Endothelial cell of umbilical vein (primary cell): Measurements from ENCODE around the gene MINPP1.

Experiments used
- GATA2 ChIP-seq: IDR thresholded peaks from 2 replicates; pipeline ENCODE4 v1.7.0; 2011; ENCODE audit warnings: low read depth, mild to moderate bottlenecking, moderate library complexity, mixed read lengths, low read length; ENCODE audit not compliant: insufficient read length, insufficient read depth
- MAX ChIP-seq: IDR thresholded peaks from 2 replicates; pipeline ENCODE4 v1.6.1; 2011; ENCODE audit not compliant: insufficient read depth, insufficient read length

GRCh38 chr10:87538092-87539015 lies 33.7 kb downstream of the MINPP1 start:
- TF ChIP-seq GATA2 (no peak), MAX (no peak)
